Activated CD8-positive, alpha-beta memory T cell treated with anti-CD3 and anti-CD28 coated beads for 36 hours (primary cell): ENCODE measurements around the gene FGGY. TPM values are rescaled to one million over a fixed set of nuclear protein-coding genes. Genes with fewer than 3 reads are reported as not detected.

Source experiments
- CTCF ChIA-PET: fragments of 350-600 bp; sonication (Branson Sonifier 250); formaldehyde crosslinking; loops from one replicate; lab custom pipeline; 2021; ENCODE audit warnings: antibody characterized with exemption; lab: Charles Lee
- POLR2A ChIA-PET: fragments of 350-600 bp; sonication (Branson Sonifier 250); formaldehyde crosslinking; loops from one replicate; lab custom pipeline; 2021; ENCODE audit warnings: antibody characterized with exemption; lab: Charles Lee
- total RNA-seq, 2 experiments: library from RNA; stranded (reverse); gene quantifications; one replicate each; pipeline ENCODE4 v1.2.3, GENCODE V29; 2021

FGGY gene
- total RNA-seq, 2 experiments from 2014 or later = 8.9 to 9.7 TPM

DNA sequence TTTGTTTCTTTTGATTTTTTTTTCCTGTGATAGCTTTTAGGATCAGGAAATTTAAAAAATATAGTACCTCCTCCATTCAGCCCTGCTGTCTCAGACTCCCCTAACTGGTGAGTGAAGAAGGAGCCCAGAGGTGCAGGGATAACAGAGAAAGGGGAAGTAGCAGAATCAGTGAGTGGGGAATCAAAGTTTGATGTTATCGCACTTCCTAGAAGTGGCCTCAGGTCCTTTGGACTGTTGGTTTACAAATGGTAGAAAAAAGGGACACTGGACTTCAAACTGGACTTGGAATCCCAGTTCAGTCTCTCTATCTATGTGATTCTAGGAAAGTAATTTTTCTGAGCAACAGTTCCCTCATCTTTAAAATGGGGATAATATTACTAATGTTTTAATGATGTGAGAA lies 99.5 kb downstream of the FGGY start:
- POLR2A ChIA-PET = no interaction called here
- CTCF ChIA-PET = no interaction called here

DNA sequence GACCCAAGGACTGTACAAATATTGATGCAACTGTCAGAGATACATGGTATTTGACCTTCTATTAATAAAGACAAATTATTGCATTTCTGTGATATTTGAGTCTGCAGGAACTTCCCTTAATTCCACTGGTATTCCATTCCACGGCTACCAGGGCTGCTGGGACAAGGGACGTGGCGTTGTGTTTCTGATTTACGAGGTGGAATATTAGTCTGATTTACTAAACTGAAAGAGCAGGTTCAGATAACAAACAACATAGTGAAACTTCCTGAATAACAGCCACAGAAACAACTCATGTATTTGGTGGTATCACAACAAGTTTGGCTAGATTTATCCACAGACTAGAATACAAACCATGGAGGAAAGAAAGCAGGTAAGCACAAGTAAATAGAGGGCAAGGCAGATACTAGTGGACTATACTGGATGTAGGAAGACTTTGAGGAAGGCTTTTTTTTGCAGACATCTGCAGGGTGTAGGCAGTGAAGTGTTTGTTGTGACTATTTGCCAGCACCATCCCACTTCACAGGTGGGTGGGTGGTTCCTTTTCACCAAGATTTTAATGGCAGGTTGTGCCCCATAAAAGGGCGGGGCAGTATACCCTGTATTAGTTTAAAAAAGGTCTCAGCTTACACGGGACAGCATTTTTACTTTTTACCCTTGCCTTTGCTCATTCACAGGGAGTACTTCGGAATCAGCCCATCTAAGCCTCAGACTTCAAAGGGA lies 100.4 kb downstream of the FGGY start:
- POLR2A ChIA-PET = no interaction called here
- CTCF ChIA-PET = no interaction called here

DNA sequence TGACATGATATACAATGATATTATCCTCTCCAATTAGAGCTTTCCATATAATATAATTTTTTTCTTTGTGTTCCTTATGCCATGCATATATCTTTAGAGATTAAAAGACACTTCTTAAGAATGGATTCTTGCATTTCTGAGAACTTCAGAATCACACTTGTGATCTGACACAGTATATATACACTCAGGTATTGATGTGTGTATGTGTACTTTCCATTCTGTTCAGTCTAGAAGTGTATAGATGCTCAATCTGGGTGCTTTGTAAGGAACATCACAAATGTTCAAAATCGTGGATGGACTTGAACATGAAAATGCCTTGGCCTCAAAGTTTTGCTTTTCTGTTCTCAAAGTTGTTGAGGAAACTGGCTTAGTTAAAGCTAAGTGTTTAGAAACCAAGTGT lies 102.7 kb downstream of the FGGY start:
- ChIA-PET POLR2A (no interaction called here), CTCF (no interaction called here)

DNA sequence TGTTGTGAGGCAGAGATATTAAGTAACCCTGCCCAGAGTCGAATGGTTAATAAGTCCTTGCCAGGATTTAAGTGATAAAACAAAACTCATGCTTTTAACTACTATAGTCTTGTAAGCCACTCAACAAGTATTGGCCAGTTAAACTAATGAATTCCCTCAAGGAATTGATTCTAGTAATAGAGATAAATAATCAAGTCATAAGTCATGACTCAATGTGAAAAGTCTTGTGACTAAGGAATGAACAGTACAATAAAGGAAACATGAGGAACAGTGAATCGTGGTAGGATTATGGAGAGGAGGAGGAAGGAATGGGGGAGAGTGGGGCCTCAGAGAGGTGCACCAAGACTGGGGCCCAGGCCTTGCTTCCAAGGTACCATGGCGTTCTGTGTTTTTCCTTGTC lies 104.7 kb downstream of the FGGY start:
- POLR2A ChIA-PET = no interaction called here
- CTCF ChIA-PET = no interaction called here

DNA sequence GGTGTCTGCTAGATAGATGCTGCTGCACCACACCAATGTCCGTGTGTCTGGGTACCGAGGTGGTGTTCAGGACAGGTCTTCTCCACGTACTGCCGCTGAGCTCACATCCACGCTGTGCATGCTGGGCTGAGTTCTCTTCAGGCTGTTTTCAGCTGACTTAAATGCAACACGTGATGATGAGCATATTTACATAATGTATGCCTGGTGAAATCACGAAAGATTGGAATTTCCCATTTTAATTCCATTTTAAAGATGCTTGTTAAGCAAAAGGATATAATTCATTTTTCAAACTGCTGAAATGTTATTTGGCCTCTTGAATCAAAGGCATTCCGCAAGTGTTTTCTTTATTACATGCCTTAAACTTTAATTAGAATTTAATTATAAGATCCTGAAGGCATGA lies 107.9 kb downstream of the FGGY start:
- ChIA-PET CTCF (no interaction called here), POLR2A (no interaction called here)

DNA sequence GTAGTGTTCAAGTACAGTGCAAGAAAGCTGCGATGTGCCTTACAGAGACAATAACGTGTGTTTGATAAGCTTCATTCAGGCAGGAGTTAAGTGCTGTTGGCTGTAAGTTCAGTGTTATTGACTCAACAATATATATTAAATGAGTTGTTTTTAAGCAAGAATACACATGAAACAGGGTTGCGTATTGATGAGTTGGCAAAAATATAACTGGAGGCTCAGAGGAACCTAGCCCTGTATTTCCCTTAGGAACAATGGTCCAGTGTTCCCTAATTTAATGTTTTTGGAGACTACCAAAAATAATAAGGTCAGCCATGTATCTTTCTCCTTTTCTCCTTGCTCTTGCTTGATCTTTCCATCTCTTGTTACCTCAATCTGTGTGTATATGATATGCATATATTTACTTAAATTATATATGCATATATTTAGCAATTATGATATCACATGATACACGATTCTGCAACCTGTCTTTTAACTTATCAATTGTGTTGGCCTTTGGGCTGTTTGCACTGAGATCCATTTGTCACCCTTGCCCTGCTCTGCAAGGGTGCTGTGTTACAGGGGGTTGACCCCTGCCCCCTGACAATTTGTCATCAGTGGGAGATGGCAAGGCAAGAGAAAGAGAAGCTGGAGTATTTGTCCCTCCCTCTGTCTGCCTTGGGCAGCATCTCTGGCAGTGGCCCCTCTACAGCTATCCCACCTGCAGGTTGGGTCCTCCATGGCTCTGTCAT lies 109.7 kb downstream of the FGGY start:
- CTCF ChIA-PET = no interaction called here
- POLR2A ChIA-PET = no interaction called here

DNA sequence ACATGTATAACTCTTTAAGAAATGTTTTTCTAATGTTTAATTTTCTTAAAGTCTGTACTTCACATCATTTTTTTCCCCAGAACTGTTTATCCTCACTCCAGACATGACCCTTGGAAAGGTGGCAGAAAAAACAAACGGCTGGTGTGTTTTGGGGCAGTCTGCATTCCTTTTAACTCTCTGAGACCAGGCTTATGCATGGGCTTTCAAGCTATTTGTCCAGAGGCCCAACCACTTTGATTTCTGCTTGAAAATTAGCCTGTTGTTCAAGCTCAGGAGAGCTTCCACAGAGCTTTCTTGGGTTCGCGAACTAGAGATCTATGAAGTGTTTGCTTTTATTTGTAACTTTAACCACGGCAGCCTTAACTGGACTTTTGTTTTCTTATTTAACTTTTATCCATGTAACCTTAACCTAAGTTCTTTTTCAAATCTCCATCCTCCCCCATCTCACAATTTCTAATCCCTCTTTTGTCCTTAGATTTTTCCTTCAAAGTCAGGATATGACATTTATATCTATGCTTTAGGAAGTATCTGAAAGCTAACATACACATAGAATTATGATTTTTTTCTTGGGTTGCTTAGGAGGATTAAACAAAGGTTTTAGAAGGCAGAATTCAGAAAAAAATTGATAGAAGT lies 111.8 kb downstream of the FGGY start:
- CTCF ChIA-PET = no interaction called here
- POLR2A ChIA-PET = no interaction called here

DNA sequence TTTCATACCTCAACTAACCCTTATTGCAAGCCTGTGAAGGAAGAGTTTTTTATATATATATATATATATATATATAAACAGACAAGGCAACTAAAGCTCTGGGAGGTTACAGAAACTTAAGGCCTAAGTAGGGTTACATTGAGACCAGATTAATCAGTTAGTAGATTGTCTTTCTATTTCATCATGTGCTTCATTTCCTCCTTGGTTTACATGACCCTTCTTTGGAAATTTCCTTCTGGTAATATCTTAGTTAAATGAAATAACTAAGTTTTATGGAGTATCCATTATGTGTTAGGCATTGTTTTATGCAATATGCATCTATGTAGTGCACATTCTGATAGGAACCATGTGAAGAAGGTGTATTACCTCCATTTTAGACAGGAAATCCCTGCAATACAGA lies 112.7 kb downstream of the FGGY start:
- ChIA-PET POLR2A (no interaction called here), CTCF (no interaction called here)

DNA sequence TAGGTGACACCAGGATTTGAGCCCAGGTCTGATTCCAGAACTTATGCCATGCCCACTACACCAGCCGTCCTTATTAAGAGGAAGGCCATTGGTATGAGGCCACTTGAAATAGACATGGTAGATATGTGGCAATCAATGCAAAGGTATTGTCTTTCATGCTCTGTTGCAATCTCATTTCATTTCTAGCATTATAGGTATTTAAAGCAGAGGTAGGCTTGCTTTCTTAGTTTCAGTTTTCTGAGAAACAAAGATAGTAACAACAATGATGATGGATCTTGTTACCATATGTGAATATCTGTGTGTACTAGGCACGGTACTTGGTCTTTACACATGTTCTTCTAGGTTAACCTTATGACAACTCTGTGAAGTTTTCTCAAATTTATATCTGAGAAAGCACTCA lies 113.1 kb downstream of the FGGY start:
- ChIA-PET CTCF (no interaction called here), POLR2A (no interaction called here)

DNA sequence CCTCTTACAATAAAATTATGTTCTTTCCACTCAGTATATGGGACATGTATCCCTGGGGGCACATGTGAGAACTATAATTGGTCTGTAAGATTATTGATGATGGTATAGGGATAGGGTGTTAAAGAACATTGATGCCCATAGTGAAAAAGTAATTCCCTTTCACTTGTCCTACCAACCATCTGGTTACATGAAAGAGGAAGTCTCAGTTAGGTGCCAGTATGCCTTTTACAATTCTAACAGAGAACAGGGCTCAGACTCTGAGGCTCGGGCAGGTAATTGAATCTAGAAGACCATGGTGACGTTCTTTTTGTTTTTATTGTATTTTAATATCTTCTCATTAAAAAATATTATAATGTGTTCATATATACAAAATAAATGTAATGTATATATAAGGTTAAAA lies 113.6 kb downstream of the FGGY start:
- POLR2A ChIA-PET = no interaction called here
- CTCF ChIA-PET = no interaction called here

DNA sequence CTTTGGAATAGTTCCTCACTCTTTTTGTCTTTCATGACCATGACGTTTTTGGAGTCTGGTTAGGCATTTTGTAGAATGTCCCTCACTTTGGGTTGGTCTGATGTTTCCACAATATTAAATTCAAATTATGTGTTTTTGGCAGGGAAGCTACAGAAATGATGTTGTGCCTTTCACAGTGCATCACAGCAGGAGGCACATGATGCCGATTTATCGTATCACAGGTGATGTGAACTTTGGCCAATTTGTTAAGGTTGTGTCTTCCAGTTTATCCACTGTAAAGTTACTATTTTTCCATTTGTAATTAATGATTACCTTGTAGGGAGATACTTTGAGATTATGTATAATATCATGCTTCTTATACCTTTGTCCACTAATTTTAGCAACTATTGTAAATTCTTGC lies 114.3 kb downstream of the FGGY start:
- ChIA-PET CTCF (no interaction called here), POLR2A (no interaction called here)

DNA sequence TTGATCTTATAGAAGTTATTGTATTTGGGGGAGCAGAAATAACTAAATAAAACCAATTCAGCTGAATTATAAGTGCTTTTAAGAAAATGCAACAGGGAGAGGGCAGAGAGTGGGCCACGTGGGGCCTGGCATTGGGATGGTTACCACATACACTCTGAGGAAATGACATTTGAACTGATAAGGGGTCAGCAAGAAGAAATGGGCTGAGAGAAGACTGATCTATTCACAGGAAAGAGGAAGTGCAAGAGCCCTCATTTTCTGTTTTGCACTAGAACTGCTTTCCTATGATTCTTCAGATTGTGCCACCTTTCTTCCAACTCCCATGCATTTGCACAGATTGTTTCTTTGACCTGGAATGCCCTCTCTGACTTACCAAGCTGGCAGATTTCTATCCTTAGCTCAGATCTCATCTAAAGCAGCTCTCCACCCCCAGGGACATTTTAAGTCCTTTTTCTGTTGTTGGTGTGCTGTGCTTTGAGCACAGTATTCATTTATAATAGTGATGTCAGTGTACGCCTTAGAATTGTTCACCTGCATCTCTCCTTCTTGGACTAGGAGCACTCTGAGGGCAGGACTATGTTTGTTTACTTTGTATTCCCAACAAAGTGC lies 115.9 kb downstream of the FGGY start:
- POLR2A ChIA-PET = no interaction called here
- CTCF ChIA-PET = no interaction called here

DNA sequence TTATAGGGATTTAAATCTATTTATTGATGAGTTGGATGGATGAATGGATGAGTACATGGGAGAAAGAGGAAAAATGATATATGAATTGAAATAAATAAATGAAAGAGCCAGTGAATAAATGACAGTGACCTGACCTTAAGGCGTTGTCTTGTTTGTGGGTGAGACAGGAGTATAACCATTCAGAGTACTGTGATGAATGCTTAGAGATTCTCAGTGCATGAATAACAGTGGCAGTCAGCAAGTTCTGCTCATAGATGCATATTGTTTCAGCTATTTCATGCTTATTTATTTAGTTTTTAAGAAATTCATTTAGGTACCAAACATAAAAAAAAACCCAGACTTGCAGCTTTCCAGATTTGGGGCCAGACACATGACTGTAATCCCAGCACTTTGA lies 116.4 kb downstream of the FGGY start:
- CTCF ChIA-PET = no interaction called here

DNA sequence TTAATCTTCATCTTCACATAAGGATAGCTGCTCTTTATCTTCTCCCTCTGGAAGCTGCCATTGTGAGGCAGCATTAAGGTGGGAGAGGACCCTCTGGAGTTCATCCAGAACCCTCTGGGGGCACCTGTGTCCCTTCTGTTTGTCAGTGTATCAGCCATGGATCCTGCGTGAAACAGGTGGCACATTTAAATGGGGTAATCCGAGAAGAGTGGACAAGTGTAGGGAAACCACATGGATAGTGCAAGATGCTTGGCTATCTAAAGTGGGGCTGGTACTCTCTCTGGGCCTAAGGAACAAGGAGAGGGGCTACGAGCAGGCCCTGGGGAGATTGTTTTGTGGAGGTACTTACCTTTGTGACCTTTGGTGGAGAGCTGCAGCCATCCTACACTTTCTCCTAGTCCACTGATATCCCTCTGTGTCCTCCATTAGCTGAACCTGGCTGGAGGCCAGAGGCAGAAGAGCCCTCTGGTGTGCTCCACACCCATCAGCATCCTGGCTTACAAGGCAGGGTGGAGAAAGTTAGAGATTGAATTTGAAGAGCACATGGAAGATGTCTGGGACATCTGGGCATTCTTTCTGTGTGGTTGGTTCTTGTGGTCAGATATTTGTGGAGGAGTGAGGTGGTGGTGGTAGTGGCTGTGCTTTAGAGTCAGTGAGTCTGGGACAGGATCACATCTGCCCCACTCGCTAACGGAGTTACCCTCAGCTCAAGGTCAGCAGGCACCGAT lies 117.7 kb downstream of the FGGY start:
- ChIA-PET CTCF (no interaction called here), POLR2A (no interaction called here)

More for the DNA sequence above, 116.4 kb downstream of the FGGY start:
- POLR2A ChIA-PET = no interaction called here

DNA sequence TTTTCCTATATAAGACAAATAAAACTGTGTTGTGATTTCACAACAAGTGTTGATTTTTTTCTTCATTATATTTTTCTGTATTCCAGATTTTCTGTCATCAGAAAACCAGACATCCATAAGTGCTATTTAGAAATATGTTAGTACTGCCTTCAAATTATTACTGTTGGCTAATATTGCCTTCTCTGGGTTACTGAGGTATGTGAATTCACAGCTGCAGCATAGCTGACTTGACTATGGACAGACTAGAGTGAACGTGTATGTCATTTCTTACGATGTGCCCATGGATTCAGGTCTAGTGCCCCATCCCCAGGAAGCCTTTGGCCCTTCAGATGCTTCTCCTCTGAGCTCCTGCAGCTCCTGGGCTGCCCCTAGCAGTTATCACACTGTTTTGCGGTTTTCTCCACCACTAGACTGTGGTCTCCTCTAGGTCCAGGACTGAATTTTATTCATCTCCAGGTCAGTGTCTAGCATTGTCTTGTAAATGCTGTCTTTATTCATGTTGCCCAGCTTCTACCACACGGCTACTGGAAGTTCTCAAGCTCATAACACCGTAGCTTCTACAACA lies 118.5 kb downstream of the FGGY start:
- ChIA-PET CTCF (no interaction called here), POLR2A (no interaction called here)

DNA sequence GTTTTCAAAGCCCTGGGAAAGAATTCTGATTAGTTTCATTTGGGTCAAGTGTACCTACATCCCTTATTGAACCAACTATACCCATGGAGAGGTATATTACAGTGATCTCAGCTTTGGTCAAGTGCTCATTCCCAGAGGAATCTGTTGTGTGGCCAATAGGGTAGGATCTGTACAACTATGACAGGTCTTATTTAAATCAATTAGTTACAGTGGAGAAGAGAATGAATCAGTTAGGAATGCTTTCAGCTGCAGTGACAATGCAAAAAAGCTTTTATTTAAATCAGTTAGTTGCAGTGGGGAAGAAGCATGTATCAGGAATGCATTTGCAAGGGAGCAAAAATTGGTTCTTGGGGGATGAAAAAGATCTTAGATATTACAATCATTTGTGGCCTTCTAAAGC lies 119.0 kb downstream of the FGGY start:
- POLR2A ChIA-PET = no interaction called here

DNA sequence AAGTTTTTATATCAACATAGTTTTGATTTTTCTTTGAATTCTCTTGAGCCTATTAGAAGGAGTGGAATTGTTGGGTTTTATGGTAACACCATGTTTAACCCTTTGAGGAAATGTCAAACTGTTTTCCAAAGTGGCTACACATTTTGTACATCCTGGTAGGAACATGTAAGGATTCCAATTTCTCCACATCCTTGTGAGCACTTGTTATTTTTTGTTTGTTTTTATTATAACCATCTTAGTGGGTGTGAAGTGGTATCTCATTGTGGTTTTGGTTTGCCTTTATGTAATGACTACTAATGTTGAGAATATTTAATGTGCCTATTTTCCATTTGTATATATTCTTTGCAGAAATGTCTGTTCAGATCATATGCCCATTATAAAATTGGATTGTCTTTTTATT lies 120.5 kb downstream of the FGGY start:
- ChIA-PET CTCF (no interaction called here), POLR2A (no interaction called here)

More for the DNA sequence above, 119.0 kb downstream of the FGGY start:
- CTCF ChIA-PET = no interaction called here

DNA sequence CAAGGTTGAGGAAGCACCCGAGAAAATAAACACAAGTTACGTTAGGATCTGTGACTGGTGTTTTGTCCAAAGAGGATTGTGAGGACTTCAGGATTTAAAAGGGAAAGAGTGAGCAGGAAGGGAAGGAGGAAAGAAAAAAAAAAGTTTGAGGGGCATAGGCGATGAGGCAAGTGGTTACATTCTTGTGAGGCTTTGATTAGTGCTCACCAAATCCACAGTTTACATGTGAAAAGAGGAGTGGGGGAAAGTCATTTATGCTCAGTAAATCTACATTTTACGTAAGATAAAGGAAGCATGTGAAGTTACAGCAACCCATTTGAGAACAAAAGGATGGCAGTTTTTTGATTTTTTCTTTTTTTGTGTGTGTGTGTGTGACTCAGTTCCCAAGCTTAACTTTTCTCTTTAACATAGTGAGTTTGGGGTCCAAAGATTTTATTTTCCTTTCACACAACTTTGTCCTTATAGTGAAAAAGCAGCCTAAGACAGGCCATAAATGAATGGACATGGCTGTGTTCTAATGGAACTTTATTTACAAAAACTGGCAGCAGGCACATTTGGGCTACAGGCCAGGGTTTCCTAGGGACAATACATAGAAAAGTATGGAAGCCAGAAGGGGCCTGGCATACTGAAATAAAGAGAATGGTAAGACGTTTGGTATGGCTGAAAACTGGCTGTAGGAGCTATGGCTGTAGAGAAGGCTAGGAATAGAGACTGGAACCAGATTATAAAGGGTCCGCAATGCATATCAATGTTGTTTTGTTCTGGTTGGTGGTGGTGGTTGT lies 121.7 kb downstream of the FGGY start:
- ChIA-PET CTCF (no interaction called here), POLR2A (no interaction called here)
